Measurements from ENCODE around the gene RAP1GDS1. TPM values are rescaled to one million over a fixed set of nuclear protein-coding genes. Genes with fewer than 3 reads are reported as not detected.
"Not testable (repeated sequence)": the region's sequence is repeated elsewhere in the genome, so short reads cannot be mapped to it uniquely, and the experiment has no call there.

The RAP1GDS1 gene
- total RNA-seq, 2 donors from 2014 or later = 41.0 to 47.0 TPM

DNA sequence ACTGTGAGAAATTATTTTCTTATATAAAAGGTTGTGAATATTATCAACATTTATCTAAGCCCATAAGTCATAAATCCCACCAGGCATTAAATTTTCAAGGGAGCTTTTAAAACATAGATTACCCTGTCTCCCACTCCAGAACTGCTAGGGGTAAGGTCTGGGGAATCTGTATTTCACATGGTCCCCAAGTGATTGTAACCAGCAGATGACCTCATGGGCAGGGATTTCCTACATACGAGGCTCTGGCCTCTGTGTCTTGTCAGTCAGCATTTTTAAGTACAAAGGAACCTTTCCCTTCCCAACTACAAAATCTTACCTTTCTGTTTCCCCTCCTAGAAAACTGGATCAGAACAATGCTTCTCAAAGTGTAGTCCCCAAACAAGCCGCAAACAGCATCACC is 208.6 kb downstream of the RAP1GDS1 start:
- Mint-ChIP-seq H3K4me3 (no peak overlapping the region), H3K27me3 (no peaks in the 10 kb centered on the region), H3K27ac (no peak overlapping the region), H3K4me1 (peaks cover 21% of the 10 kb centered on the region), H3K36me3 (ENCODE audit: low read depth) (peaks cover 10% of the 10 kb centered on the region)
- H3K9me3 ChIP-seq (ENCODE audit: control insufficient read depth, low read length, poor library complexity, severe bottlenecking) = no peaks in the 10 kb centered on the region
- DNase-seq (no peak), ATAC-seq (no peak)

DNA sequence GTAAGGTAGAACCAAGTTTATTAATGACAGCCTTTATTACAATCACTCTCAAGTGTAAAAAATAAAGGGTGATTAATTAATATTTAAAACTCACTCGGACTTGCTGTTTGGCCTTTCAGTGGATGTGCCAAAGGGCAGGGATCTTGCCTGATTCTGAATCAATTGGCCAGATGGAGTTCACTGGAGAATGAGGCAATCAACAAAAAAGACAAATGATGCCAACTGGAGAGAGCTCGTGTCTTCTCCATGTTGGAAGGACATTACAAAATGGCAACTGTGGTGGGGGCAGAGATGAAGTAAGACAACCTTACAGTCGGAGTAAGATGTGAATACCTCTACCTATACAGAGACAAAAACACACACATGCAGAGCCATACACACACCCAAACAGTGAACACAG is 209.2 kb downstream of the RAP1GDS1 start:
- H3K27me3 Mint-ChIP-seq = no peaks in the 10 kb centered on the region
- peak overlapping the region; percentile 68 for H3K27ac Mint-ChIP-seq
- peaks cover 22% of the 10 kb centered on the region for H3K4me1 Mint-ChIP-seq
- DNase-seq (no peak), ATAC-seq (no peak)
- H3K9me3 ChIP-seq (ENCODE audit: control insufficient read depth, low read length, poor library complexity, severe bottlenecking) = no peaks in the 10 kb centered on the region
- H3K36me3 Mint-ChIP-seq (ENCODE audit: low read depth) = peaks cover 10% of the 10 kb centered on the region
- no peak overlapping the region for H3K4me3 Mint-ChIP-seq

DNA sequence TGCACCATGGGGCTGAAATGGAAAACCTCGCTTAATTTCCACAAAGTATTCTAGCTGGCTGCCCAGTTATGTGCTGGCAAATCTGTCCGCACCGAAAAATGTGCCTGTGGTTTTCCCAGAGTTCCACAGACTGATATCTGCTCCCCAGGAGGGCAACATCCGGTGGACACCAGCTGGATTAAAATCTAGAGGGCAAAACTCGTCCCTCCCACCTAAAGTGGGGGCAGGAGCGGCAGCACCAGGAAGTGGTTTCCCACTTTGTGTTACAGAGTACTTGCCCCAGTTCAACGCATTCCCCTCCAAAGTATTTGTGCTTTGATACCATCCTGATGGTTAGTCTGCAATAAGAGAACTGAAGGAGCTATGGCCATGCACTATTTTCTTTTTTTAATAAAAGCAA is 209.6 kb downstream of the RAP1GDS1 start:
- H3K4me1 Mint-ChIP-seq = peaks cover 24% of the 10 kb centered on the region
- H3K27me3 Mint-ChIP-seq = no peaks in the 10 kb centered on the region
- ATAC-seq (no peak), DNase-seq (no peak)
- peak overlapping the region; percentile 68 for H3K27ac Mint-ChIP-seq
- no peak overlapping the region for H3K4me3 Mint-ChIP-seq
- H3K36me3 Mint-ChIP-seq (ENCODE audit: low read depth) = peaks cover 10% of the 10 kb centered on the region
- H3K9me3 ChIP-seq (ENCODE audit: control insufficient read depth, low read length, poor library complexity, severe bottlenecking) = no peaks in the 10 kb centered on the region

DNA sequence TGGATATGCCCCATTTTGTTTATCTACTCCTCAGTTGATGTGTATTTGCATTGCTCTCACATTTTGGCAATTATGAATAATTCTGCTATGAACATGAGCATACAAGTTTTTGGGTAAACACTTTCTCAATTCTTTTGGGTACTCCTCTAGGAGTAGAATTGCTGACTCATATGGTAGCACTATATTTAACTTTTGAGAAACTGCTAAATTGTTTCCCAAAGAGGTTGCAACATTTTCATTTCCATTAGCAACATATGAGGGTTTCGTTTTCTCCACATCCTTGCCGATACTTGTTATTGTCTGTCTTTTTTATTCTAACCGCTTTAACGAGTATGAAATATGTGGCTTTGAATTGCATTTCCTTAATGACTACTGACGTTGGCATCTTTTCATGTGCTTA is 211.9 kb downstream of the RAP1GDS1 start:
- Mint-ChIP-seq H3K27ac (peak overlapping the region; percentile 41), H3K4me3 (no peak overlapping the region), H3K27me3 (no peaks in the 10 kb centered on the region), H3K36me3 (ENCODE audit: low read depth) (peaks cover 11% of the 10 kb centered on the region), H3K4me1 (peaks cover 18% of the 10 kb centered on the region)
- DNase-seq (no peak), ATAC-seq (no peak)
- no peaks in the 10 kb centered on the region for H3K9me3 ChIP-seq (ENCODE audit: control insufficient read depth, low read length, poor library complexity, severe bottlenecking)

DNA sequence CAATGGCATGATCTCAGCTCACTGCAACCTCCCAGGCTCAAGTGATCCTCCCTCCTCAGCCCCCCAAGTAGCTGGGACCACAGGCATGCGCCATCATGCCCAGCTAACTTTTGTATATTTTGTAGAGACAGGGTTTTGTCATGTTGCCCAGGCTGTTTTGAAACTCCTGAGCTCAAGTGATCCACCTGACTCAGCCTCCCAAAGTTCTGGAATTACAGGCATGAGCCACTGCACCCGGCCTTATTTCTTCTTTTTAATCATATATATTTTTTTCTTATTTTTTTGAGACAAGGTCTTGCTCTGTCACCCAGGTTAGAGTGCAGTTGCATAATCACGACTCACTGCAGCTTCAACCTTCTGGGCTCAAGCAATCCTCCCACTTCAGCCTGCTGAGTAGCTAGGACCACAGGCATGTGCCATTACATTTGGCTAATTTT is 213.2 kb downstream of the RAP1GDS1 start:
- DNase-seq (no peak), ATAC-seq (no peak)
- Mint-ChIP-seq H3K27me3 (no peaks in the 10 kb centered on the region), H3K4me1 (peaks cover 15% of the 10 kb centered on the region), H3K27ac (no peak overlapping the region), H3K36me3 (ENCODE audit: low read depth) (peaks cover 12% of the 10 kb centered on the region), H3K4me3 (no peak overlapping the region)
- H3K9me3 ChIP-seq (ENCODE audit: control insufficient read depth, low read length, poor library complexity, severe bottlenecking) = no peaks in the 10 kb centered on the region

DNA sequence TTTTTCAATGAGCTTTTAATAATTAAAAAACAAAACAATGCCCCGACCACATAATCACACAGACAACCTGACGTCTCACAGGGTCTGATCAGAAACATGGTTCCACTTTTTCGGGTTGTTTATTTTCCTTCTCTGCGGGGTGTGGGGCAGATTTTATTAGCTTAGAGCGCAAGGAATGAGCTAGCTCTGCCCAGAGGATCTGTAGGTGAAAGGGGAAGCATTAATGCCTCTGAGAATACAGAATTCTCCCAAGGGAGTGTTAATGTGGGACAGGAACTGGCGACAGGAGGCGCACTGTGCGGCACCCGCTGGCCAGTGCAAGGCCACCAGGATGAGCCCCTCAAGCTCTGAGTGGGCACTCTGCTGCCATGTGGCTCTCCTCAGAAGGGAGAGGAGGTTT is 215.7 kb downstream of the RAP1GDS1 start:
- no peak for DNase-seq
- Mint-ChIP-seq H3K4me1 (peaks cover 5% of the 10 kb centered on the region), H3K4me3 (no peak overlapping the region), H3K27ac (no peak overlapping the region), H3K27me3 (no peaks in the 10 kb centered on the region), H3K36me3 (ENCODE audit: low read depth) (peaks cover 10% of the 10 kb centered on the region)
- no peaks in the 10 kb centered on the region for H3K9me3 ChIP-seq (ENCODE audit: control insufficient read depth, low read length, poor library complexity, severe bottlenecking)
- no peak for ATAC-seq

DNA sequence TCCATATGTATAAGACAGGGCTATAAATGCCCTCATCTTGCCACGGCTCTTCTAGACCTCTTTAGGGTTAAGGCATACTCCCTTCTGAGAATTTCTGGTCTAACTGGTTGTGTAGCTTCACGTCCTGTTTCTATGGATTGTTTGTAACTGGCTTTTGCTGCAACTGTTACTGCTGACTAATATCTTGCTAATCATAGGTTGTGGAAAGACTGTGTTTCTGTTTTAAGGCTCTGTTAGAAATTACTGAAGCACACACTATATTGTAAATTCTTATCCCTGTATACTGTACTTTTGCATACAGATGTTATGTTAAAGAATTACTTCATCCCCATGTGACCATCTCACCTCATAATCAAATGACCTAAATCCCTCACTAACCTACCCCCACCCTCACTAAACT is 218.4 kb downstream of the RAP1GDS1 start:
- not testable (repeated sequence) for ATAC-seq; H3K27ac Mint-ChIP-seq; H3K4me3 Mint-ChIP-seq; H3K9me3 ChIP-seq (ENCODE audit: control insufficient read depth, low read length, poor library complexity, severe bottlenecking); DNase-seq; H3K36me3 Mint-ChIP-seq (ENCODE audit: low read depth); H3K27me3 Mint-ChIP-seq
- H3K4me1 Mint-ChIP-seq = peaks cover 20% of the 10 kb centered on the region

DNA sequence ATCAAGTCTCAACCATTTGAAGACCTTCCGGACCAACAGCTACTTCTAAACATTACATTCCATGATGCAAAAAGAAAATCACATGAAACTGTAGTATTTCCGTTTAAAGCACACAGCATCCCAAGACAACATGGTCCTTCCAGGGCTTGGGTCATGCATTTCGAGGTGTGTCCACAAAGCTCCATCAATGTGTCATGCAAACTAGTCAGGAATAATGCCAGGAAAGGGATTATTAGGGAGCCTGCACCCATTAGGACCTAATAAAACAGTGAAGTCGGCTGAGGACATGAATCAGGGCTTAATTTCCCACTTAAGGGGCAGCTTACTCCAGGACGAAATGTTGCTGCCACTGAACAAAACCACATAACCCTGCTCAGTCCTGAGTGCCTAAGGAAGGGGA is 219.4 kb downstream of the RAP1GDS1 start:
- peaks cover 25% of the 10 kb centered on the region for H3K4me1 Mint-ChIP-seq
- DNase-seq = no peak
- H3K27ac Mint-ChIP-seq = no peak overlapping the region
- H3K36me3 Mint-ChIP-seq (ENCODE audit: low read depth) = peaks cover 11% of the 10 kb centered on the region
- no peak for ATAC-seq
- H3K9me3 ChIP-seq (ENCODE audit: control insufficient read depth, low read length, poor library complexity, severe bottlenecking) = no peaks in the 10 kb centered on the region
- no peaks in the 10 kb centered on the region for H3K27me3 Mint-ChIP-seq
- H3K4me3 Mint-ChIP-seq = no peak overlapping the region

DNA sequence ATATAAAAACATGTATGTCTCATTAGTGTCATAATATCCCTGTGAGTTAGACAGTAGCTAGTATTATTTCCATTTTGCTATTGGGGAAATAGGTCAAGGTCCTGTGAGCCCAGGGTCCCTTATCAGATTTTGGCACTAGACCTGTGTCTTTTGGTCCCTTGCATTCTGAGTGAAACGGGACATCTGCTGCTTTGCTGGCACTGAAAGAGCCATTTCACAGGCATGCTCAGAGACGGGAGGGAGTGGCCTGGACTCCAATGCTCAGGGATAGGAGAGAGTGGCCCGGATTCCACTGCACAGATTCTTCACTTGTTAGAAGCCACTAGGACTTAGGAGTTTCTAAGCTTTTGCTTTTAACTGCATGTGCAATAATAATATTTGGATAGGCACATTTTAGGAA is 220.0 kb downstream of the RAP1GDS1 start:
- H3K36me3 Mint-ChIP-seq (ENCODE audit: low read depth) = peaks cover 11% of the 10 kb centered on the region
- no peak overlapping the region for H3K4me3 Mint-ChIP-seq
- no peaks in the 10 kb centered on the region for H3K27me3 Mint-ChIP-seq
- peaks cover 28% of the 10 kb centered on the region for H3K4me1 Mint-ChIP-seq
- no peak overlapping the region for H3K27ac Mint-ChIP-seq
- no peaks in the 10 kb centered on the region for H3K9me3 ChIP-seq (ENCODE audit: control insufficient read depth, low read length, poor library complexity, severe bottlenecking)
- DNase-seq = no peak
- ATAC-seq = no peak

DNA sequence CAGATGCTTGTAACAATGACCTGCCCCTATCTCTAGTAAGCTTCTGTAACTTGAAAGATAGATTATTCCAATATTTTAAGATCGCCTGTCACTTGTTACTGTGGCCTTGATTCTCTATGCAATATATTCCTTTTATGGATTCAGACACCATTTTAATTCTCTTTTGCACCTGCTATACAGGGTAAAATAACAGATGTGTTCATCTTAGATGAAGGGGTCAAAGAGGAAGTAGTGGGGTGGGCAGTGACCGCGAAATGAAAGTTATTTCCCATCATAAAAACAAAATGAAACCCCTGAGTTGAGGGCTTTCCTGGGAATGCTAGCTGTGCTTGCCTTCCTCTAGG is 221.3 kb downstream of the RAP1GDS1 start:
- no peak for ATAC-seq
- Mint-ChIP-seq H3K4me3 (no peak overlapping the region), H3K36me3 (ENCODE audit: low read depth) (peaks cover 11% of the 10 kb centered on the region), H3K27ac (peak overlapping the region; percentile 65), H3K27me3 (no peaks in the 10 kb centered on the region), H3K4me1 (peaks cover 36% of the 10 kb centered on the region)
- H3K9me3 ChIP-seq (ENCODE audit: control insufficient read depth, low read length, poor library complexity, severe bottlenecking) = no peaks in the 10 kb centered on the region
- DNase-seq = no peak

DNA sequence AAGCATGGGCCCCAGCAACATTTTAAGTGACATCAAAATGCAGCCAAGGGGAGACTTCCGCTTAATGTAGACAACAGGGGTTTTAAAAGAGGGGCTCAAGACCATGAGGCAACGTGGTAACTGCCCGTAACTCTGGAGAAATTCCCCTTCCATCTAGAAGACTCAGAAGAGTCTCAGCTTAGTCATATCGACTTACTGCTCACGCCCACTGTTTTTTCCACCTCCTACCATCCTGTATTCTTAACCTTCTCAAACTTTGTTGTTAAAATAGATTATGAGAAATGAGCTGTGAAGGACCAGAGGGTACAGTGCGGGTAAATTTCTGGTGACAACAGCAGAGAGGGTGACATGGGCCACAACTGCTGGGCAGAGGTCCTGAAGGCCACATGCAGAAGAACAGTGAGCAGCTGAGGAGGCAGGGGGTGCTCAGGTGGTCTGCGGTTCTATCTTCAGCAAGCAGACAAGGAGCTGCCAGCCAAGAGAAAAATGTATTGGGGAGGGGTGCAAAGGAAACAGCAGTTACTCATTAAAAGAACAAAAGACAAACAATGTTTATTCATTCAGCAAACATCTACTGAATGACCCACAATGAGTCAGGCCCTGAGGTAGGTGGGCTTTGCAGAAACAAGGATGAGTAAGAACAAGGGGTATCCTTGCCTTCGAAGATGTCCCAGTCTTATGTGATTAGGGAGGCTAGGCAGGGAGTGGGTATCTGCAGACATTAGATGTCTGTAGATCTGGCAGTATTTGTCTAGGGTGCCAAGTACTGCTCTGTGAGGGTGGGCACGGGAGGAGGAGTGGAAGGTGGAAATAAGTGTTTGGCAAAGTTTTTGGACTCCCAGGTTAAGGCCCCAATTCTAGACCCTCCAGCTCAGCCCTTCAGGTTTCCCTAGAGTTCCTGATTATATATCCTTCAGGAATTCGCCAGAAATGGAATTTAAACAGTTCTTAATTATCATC is 221.9 kb downstream of the RAP1GDS1 start:
- peaks cover 39% of the 10 kb centered on the region for H3K4me1 Mint-ChIP-seq
- no peaks in the 10 kb centered on the region for H3K27me3 Mint-ChIP-seq
- H3K36me3 Mint-ChIP-seq (ENCODE audit: low read depth) = peaks cover 8% of the 10 kb centered on the region
- no peaks in the 10 kb centered on the region for H3K9me3 ChIP-seq (ENCODE audit: control insufficient read depth, low read length, poor library complexity, severe bottlenecking)
- peak overlapping the region; percentile 43 for H3K4me3 Mint-ChIP-seq
- ATAC-seq = no peak
- DNase-seq = no peak
- peak overlapping the region; percentile 71 for H3K27ac Mint-ChIP-seq

DNA sequence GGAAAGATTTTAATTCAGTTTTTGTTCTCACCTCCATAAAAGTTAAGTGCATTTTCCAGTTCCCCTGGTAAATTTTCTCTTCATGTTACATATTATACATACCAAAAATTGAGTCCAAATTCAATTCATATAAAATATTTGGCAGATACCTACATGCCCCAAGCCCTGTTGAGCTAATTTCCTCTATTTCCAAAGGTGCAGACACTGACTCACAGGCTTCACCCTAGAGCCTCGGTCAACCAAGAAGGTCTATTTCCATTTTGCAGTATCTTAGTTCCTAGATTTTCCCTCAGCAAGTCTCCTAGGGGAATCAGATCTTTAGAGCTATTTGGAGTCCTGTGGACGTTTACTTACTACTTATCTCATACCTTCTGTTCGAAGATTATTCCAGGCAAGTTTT is 222.8 kb downstream of the RAP1GDS1 start:
- Mint-ChIP-seq H3K4me3 (no peak overlapping the region), H3K36me3 (ENCODE audit: low read depth) (peaks cover 8% of the 10 kb centered on the region), H3K27ac (peak overlapping the region; percentile 71), H3K27me3 (no peaks in the 10 kb centered on the region), H3K4me1 (peaks cover 42% of the 10 kb centered on the region)
- no peaks in the 10 kb centered on the region for H3K9me3 ChIP-seq (ENCODE audit: control insufficient read depth, low read length, poor library complexity, severe bottlenecking)
- no peak for DNase-seq
- ATAC-seq = no peak

DNA sequence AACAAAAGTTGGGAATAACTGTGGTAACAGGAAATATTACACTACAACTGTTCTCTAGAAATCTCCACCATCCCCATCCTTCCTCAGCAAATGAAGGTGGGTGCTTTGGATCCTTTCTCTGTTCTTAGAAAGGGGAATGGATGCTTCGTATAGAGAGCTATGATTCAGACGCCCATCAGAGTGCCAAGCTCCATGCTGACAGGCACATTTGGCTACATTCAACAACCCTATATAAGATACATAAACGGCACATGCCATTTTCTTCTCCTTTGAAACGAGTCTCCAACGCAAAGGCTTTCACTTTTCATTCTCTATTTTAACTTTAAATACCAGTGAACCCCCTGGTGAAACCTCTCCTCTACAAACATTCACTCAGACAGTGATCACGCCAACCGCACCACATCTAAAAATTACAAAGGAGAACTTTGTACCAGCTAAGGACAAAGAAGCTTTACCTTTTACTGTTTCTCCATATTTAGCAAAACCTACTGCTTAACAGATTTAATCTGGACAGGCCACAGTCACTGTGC is 224.7 kb downstream of the RAP1GDS1 start:
- Mint-ChIP-seq H3K27me3 (no peaks in the 10 kb centered on the region), H3K36me3 (ENCODE audit: low read depth) (peaks cover 8% of the 10 kb centered on the region), H3K4me1 (peaks cover 42% of the 10 kb centered on the region), H3K27ac (peak overlapping the region; percentile 3), H3K4me3 (no peak overlapping the region)
- DNase-seq = no peak
- H3K9me3 ChIP-seq (ENCODE audit: control insufficient read depth, low read length, poor library complexity, severe bottlenecking) = no peaks in the 10 kb centered on the region
- ATAC-seq = no peak

DNA sequence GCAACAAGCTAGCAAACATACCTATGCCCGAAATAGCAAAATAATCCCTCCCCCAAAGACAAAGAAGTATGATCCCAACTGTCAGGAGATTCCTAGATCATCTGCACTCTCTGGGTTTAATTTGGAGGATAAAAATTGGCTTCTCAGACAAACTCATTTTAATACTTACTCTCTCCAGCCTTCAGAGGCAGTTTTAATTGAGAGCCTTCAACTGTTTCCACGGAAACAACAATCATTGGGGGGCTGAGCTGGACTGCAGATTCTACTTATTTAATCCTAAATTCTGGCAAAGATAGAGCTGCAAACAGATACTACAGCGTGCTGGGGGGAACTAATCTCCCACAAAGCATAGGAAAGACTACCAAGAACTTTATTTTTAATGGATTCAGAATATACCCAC is 229.1 kb downstream of the RAP1GDS1 start:
- no peak overlapping the region for H3K4me3 Mint-ChIP-seq
- ATAC-seq (no peak), DNase-seq (no peak)
- no peaks in the 10 kb centered on the region for H3K27me3 Mint-ChIP-seq
- no peaks in the 10 kb centered on the region for H3K9me3 ChIP-seq (ENCODE audit: control insufficient read depth, low read length, poor library complexity, severe bottlenecking)
- H3K4me1 Mint-ChIP-seq = peaks cover 29% of the 10 kb centered on the region
- H3K27ac Mint-ChIP-seq = no peak overlapping the region
- peaks cover 3% of the 10 kb centered on the region for H3K36me3 Mint-ChIP-seq (ENCODE audit: low read depth)
